ENCODE measurements around the gene HS3ST5.

- TF ChIP-seq YY1 (IDR thresholded peaks at IDR 0.05), result no peak
- no peak for TF ChIP-seq REST (IDR thresholded peaks at IDR 0.05)
- TF ChIP-seq CTCF (IDR thresholded peaks at IDR 0.05; ENCODE audit: low read depth, low read length, missing input control), result no peak
- TF ChIP-seq TAF1 (conservative IDR thresholded peaks at IDR 0.05), result no peak
- TF ChIP-seq MAX (IDR thresholded peaks at IDR 0.05), result no peak
- TF ChIP-seq RAD21 (IDR thresholded peaks at IDR 0.05), result no peak
- no peak for TF ChIP-seq FOXA1 (IDR thresholded peaks at IDR 0.05)
- TF ChIP-seq GABPA (IDR thresholded peaks at IDR 0.05 in 1 of 2, conservative IDR thresholded peaks at IDR 0.05 in 1 of 2), result no peak
- TF ChIP-seq SP1 (IDR thresholded peaks at IDR 0.05), result no peak
- no peak for TF ChIP-seq HNF4G (IDR thresholded peaks at IDR 0.05)
- no peak for TF ChIP-seq JUND (IDR thresholded peaks at IDR 0.05)
- TF ChIP-seq EGR1 (IDR thresholded peaks at IDR 0.05; ENCODE audit: low read depth in 2 of 2), result no peak
- no peak for TF ChIP-seq ATF3 (IDR thresholded peaks at IDR 0.05)
Measured at GRCh38 chr6:114377881-114378280, 35.1 kb upstream of the HS3ST5 start.
